HG03378 (cell line): Measurements from ENCODE around the gene CAPN5.

Experiments
- ATAC-seq: cut with Tn5 transposase; IDR thresholded peaks from one replicate; pipeline ENCODE4 v1.9.1; 2021; ENCODE audit warnings: mild to moderate bottlenecking, moderate library complexity; ENCODE audit not compliant: unreplicated experiment

CAPN5 gene

DNA sequence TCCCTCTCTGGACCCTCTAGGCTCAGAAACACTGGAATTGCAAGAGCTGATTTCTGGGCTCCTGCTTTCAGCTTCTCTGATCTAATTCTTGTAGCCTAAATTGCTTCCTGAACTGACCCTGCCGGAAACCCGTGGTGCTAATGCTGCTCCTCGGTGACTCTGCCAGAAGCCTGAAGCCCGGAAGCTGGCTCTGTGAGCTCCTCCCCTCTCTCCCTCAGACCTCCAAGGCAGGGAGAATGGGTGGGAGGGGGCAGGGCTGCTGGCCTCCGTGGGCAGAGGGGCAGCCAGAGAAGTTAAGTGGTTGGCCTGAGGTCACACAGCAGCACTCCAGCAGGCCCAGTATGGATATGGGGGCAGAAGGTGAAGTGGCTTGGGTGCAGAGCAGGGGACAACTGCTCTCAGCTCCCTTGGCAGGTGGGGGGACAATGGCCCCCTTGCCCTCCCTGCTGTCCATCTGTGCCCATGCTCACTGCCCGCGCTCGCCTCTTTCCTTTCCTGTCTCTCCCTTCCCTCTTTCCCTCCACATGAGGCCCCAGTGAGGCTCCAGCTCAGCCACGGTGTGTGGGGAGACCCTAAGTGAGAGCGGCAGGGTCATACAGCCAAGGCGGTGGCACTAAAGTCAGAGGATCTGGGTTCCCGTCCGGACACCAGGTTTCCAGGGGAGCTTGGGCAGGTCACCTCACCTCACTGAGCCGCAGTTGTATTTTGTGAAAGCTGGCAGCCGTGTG lies 16.2 kb downstream of the CAPN5 start:
- no peak for ATAC-seq

- ATAC-seq = no peak
Measured at GRCh38 chr11:77083566-77084245, 16.9 kb downstream of the CAPN5 start.

DNA sequence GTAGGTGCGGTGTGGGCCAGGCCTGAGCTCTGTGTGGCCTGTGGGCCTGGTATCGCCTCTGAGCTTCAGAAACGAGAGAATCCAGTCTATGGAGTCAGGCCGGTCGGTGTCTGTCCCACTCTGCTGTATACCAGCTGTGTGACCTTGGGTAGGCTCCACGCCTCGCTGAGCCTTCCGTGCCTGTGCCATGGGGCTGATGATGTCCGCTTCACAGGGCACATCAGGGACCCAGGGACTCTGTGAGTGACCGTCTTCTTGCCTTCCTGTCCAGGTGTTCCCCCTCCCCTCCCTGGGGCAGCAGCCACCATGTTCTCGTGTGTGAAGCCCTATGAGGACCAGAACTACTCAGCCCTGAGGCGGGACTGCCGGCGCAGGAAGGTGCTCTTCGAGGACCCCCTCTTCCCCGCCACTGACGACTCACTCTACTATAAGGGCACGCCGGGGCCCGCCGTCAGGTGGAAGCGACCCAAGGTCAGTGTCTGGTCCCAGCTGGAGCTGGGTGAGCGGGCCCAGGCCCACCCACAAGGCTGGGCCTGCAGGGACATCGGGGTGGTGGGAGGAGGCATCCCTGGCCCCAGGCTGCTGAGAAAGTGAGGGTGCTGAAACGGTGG lies 17.9 kb downstream of the CAPN5 start:
- no peak for ATAC-seq

- ATAC-seq = no peak
Measured at GRCh38 chr11:77085652-77086051, 18.9 kb downstream of the CAPN5 start.

DNA sequence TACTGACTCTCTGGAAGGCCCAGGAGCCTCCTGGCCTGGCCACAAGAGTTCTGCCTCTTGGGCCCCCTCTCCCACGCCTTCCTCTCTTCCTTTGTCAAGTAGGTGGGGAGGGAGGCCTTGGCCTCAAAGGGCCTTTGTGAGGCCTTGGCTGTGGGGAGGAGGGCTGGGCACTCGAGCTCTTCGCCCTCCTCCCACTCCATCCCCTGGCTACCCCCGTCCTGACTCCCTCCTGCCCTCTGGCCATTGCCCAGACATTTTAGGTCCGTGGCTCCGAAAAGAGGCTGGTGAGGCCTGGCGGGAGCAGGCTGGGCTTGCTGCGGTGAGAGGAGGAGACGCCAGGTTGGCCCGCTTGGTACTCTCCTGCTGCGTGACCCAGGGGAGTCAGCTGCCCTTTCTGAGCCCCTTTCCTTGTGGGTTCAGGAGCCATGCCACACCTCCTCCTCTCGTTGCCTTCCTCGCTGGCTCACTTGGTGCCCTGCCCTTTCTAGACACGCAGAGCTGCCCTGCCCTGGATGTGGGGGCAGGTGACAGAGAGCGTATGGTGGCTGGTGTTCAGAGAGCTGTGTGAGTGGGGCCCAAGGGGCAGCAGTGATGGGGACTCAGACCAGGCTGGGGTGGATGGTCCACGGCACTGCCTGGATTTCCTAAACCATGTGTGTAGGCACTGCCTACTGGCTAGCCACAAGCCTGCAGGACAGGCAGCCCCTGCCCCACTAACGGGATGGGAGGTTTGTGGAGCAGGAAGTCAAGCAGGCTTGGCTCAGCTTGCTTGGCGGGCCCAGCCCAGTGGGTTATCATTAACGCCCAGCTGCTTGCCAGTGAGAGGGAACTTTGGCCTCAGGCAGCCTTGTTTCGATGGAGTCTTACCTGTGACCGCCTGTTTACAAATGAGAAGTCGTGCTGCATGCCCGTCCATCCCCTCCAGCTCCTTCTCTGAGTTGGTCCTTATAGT lies 20.0 kb downstream of the CAPN5 start:
- ATAC-seq = no peak

GRCh38 chr11:77087723-77088225 lies 21.0 kb downstream of the CAPN5 start:
- ATAC-seq = no peak

GRCh38 chr11:77088236-77089003 lies 21.6 kb downstream of the CAPN5 start:
- no peak for ATAC-seq

GRCh38 chr11:77089004-77089545 lies 22.3 kb downstream of the CAPN5 start:
- ATAC-seq = no peak

DNA sequence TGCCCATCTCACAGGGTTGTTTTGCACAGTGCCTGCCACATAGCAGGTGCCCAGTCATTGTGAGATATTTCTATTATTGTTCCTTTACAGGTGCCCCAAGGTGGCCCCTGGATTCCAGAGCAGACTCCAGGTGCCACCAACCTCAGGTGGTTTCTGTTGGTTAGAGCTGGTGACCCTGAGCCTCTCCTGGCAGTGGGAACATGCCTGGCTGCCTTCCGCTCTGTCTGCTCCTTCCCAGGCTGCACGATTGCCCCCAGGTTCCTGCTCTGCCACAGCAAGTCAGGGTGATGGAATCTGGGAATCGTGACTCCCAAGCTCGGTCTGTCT lies 23.2 kb downstream of the CAPN5 start:
- no peak for ATAC-seq

DNA sequence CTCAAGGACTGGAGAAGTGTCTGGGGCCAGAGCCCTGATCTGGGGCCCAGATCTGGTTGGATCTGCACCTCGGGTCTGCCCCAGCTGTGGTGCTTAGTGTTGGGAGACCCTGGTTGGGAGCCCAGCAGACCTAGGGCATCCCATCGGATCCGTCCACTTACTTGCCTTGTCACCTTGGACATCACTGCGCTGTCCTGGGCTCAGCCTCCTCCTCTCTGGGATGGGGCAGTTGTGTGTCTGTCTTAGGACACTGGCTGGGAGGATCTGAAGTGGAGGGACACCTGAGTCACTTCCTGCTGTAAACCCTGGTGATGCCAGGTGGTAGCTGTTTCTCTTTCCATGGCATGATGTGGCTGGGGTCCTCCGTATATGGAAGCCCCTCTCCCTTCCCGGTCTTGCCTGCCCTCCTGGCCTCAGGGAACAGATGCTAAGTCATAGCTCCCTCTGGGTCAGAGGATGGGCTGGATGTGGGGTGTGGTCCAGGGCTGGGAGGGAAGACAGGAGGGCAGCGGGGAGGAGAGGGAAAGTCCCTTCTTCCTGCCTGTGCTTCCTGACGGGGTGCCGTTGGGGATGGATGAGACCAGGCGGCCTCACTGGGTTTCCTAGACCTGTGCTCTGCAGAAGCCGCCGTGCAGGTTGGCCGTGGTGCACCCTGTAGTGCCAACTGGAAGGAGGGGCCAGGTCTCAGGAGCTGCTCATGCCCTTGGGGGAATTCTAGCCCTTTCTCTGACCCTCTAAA lies 23.8 kb downstream of the CAPN5 start:
- ATAC-seq = no peak

DNA sequence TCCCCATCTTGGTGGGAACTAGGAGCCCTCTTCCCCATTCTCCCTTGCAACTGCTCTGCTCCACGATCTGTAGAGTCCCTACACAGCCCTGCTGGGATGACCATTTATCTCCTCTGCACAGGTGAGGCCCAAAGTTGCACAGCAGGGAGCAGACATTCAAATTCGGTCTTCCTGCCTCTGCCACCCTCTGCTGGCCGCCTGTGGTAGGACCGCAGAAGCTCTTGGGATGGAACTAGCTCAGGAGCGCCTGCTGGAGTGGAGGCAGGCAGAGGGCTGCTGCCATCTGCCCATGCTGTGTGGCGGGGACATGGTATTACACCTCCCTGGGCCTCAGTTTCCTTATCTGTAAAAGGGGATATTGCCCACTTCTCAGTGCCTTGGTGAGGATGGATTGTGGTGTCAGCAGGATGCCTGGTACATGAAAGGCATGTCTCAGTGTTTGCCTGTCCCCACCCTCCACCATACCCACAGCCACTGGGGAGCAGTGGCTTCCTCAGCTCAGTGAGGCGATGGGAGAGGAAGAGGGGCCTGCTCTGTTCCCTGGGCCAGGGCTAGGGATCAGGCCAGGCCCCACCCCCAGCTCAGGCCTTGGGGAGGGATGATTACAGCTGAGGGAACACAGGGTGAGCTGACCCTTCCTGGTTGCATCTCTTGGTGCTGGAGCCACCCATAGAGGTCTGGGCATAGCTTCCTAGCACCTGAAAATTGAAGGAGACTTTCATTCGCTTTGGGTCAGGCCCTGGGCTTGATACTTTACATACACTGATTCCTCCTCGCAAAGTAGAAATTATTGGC lies 24.6 kb downstream of the CAPN5 start:
- peak; percentile 66 for ATAC-seq

- no peak for ATAC-seq
Measured at GRCh38 chr11:77092382-77092781, 25.6 kb downstream of the CAPN5 start.

GRCh38 chr11:77093056-77093891 lies 26.5 kb downstream of the CAPN5 start:
- ATAC-seq = no peak

- no peak for ATAC-seq
Measured at GRCh38 chr11:77093987-77094840, 27.4 kb downstream of the CAPN5 start.

DNA sequence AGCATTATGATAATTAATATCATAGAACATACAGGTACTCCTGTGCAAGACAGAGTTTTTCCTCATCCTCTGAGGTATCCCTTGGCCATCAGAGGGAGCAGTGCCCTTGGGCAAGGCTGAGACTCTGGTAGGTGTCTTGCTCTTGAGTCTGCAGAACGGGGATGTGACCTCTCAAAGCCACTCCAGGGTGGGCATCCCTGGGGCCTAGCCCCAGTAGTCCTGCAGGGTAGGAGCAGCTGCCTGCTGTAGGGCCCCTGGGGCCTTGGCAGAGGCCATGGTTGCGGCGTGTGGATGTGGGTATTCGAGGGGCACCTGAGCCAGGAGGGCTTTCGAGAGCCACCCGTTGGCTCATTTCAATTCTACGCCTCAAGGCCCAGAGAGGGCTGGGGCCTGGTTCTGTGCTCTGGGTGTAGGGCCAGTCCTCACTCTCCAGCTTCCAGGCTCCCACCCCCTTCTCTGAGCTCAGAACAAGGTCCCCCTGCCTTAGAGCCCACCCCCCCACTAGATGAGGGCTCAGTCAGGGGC lies 28.1 kb downstream of the CAPN5 start:
- no peak for ATAC-seq
